Caco-2 (cell line): ENCODE results near the gene RAD51B. TPM values are rescaled to one million over a fixed set of nuclear protein-coding genes. Genes with fewer than 3 reads are reported as not detected.
"Not testable (repeated sequence)": the region's sequence is repeated elsewhere in the genome, so short reads cannot be mapped to it uniquely, and the experiment has no call there.

Experiments
- BruUV-seq: library from RNA; stranded (reverse); fragments of 400-500 nt; replicated peaks from 2 replicates; lab custom pipeline; 2021; lab: Mats Ljungman, UMichigan
- CTCF ChIA-PET: fragments of 300-600 bp; sonication (Branson Sonifier 250); formaldehyde crosslinking; loops from one replicate; lab custom pipeline; 2022; ENCODE audit warnings: antibody characterized with exemption; lab: Charles Lee
- POLR2A ChIA-PET: fragments of 300-600 bp; sonication (Branson Sonifier 250); formaldehyde crosslinking; loops from one replicate; lab custom pipeline; 2022; ENCODE audit warnings: antibody characterized with exemption; lab: Charles Lee
- DNase-seq, 2 experiments: peaks; one replicate each; pipeline versions ENCODE4 v3.0.0 to v3.0.0-alpha.2; 2020 to 2022
- H3K27me3 ChIP-seq: replicated peaks from 2 replicates; pipeline ENCODE4 v1.6.0; 2011; ENCODE audit warnings: low read length; ENCODE audit not compliant: control insufficient read depth, insufficient read depth
- H3K36me3 ChIP-seq: 2 replicates; pipeline ENCODE4 v1.5.1; 2011; ENCODE audit warnings: low read length; ENCODE audit not compliant: control insufficient read depth, insufficient read depth
- H3K4me1 ChIP-seq: fragments of 250-450 bp; sonication (Bioruptor Pico); 2 replicates; pipeline ENCODE4 v1.5.1; 2020; ENCODE audit warnings: mild to moderate bottlenecking
- H3K4me3 ChIP-seq: 2 replicates; pipeline ENCODE4 v1.5.1; 2011; ENCODE audit warnings: low read depth, mild to moderate bottlenecking, control low read depth, low read length
- H3K9me3 ChIP-seq: fragments of 250-450 bp; sonication (Bioruptor Pico); 2 replicates; pipeline ENCODE4 v1.5.1; 2020; ENCODE audit warnings: mild to moderate bottlenecking, moderate library complexity
- H3K27ac Mint-ChIP-seq: one replicate; pipeline ENCODE4 v1.8.0; 2022; ENCODE audit warnings: mixed read lengths; ENCODE audit not compliant: unreplicated experiment
- H3K27me3 Mint-ChIP-seq: one replicate; pipeline ENCODE4 v1.8.0; 2022; ENCODE audit warnings: mixed read lengths; ENCODE audit not compliant: insufficient read depth, unreplicated experiment
- H3K36me3 Mint-ChIP-seq: one replicate; pipeline ENCODE4 v1.8.0; 2022; ENCODE audit warnings: mild to moderate bottlenecking, mixed read lengths; ENCODE audit not compliant: insufficient read depth, unreplicated experiment
- H3K4me1 Mint-ChIP-seq: one replicate; pipeline ENCODE4 v1.8.0; 2022; ENCODE audit warnings: low read depth, mixed read lengths; ENCODE audit not compliant: unreplicated experiment
- H3K4me3 Mint-ChIP-seq: one replicate; pipeline ENCODE4 v1.8.0; 2022; ENCODE audit warnings: mild to moderate bottlenecking, moderate library complexity, mixed read lengths; ENCODE audit not compliant: unreplicated experiment
- H3K9me3 Mint-ChIP-seq: one replicate; pipeline ENCODE4 v1.8.0; 2022; ENCODE audit warnings: mixed read lengths; ENCODE audit not compliant: unreplicated experiment
- CTCF ChIP-seq, 2 experiments: fragments of 200-600 bp in 1 of 2; IDR thresholded peaks; 1 replicate in 1 of 2; 2 replicates in 1 of 2; pipeline versions ENCODE4 v1.5.1 to v1.8.0; 2011 to 2022; ENCODE audit warnings: antibody characterized with exemption in 1 of 2, control low read depth in 1 of 2, inconsistent platforms in 1 of 2, low read depth in 1 of 2, low read length in 1 of 2, mild to moderate bottlenecking in 1 of 2, moderate library complexity in 1 of 2; ENCODE audit not compliant: insufficient read depth in 1 of 2, severe bottlenecking in 1 of 2, unreplicated experiment in 1 of 2
- intact Hi-C: fragments of 100-400 bp; cut with micrococcal nuclease; formaldehyde crosslinking; loops from one replicate; pipeline ENCODE4 v1.10.0; 2022; ENCODE audit not compliant: unreplicated experiment
- total RNA-seq: library from RNA; stranded (reverse); gene quantifications from 2 replicates; pipeline ENCODE4 v1.2.3, GENCODE V29; 2022

RAD51B gene
- total RNA-seq, 1 experiment from 2014 or later: 16.7 TPM

- ChIA-PET POLR2A (no interaction called here), CTCF (no interaction called here)
- no peaks in the 10 kb centered on the region for H3K36me3 ChIP-seq
- no peak for DNase-seq
- H3K4me1 ChIP-seq: no peaks in the 10 kb centered on the region
- no peak for TF ChIP-seq CTCF (IDR thresholded peaks at IDR 0.05; ENCODE audit: insufficient read depth in 1 of 2, low read depth in 1 of 2, low read length in 1 of 2, severe bottlenecking in 1 of 2, unreplicated experiment in 1 of 2)
- Mint-ChIP-seq H3K27ac (no peak overlapping the region), H3K9me3 (peaks cover 64% of the 10 kb centered on the region), H3K4me1 (peaks cover 6% of the 10 kb centered on the region), H3K27me3 (no peaks in the 10 kb centered on the region), H3K36me3 (peaks cover 13% of the 10 kb centered on the region), H3K4me3 (no peak overlapping the region)
- peaks cover 28% of the 10 kb centered on the region for H3K9me3 ChIP-seq
- no peak overlapping the region for H3K4me3 ChIP-seq
- H3K27me3 ChIP-seq: no peaks in the 10 kb centered on the region
- BruUV-seq: no TSS peak
- intact Hi-C loops: no loop called here
Observed at GRCh38 chr14:68098834-68099233, 279.3 kb downstream of the RAD51B start.

GRCh38 chr14:68099495-68100045 is 280.0 kb downstream of the RAD51B start:
- Mint-ChIP-seq H3K27ac (no peak overlapping the region), H3K27me3 (no peaks in the 10 kb centered on the region), H3K36me3 (peaks cover 13% of the 10 kb centered on the region), H3K4me3 (no peak overlapping the region), H3K9me3 (peaks cover 66% of the 10 kb centered on the region), H3K4me1 (peaks cover 6% of the 10 kb centered on the region)
- no peak for TF ChIP-seq CTCF (IDR thresholded peaks at IDR 0.05; ENCODE audit: insufficient read depth in 1 of 2, low read depth in 1 of 2, low read length in 1 of 2, severe bottlenecking in 1 of 2, unreplicated experiment in 1 of 2)
- peaks cover 28% of the 10 kb centered on the region for H3K9me3 ChIP-seq
- no peak for DNase-seq
- H3K4me3 ChIP-seq: no peak overlapping the region
- H3K4me1 ChIP-seq: no peaks in the 10 kb centered on the region
- H3K36me3 ChIP-seq: no peaks in the 10 kb centered on the region
- CTCF ChIA-PET: no interaction called here
- no peaks in the 10 kb centered on the region for H3K27me3 ChIP-seq
- POLR2A ChIA-PET: no interaction called here
- BruUV-seq: no TSS peak
- intact Hi-C loops: no loop called here

GRCh38 chr14:68101715-68102301 is 282.2 kb downstream of the RAD51B start:
- H3K36me3 Mint-ChIP-seq: peaks cover 13% of the 10 kb centered on the region
- BruUV-seq, H3K4me1 ChIP-seq, H3K27ac Mint-ChIP-seq, H3K4me3 Mint-ChIP-seq, intact Hi-C loops, POLR2A ChIA-PET, H3K36me3 ChIP-seq, H3K4me1 Mint-ChIP-seq, H3K27me3 Mint-ChIP-seq, H3K4me3 ChIP-seq, H3K27me3 ChIP-seq, CTCF ChIA-PET: not testable (repeated sequence)
- H3K9me3 ChIP-seq: peaks cover 28% of the 10 kb centered on the region
- peak in 1 of 2 experiments; percentile 16 for DNase-seq
- peaks cover 60% of the 10 kb centered on the region for H3K9me3 Mint-ChIP-seq
